Activated T-cell treated with anti-CD3 and anti-CD28 coated beads for 48 hours (primary cell): ENCODE results near the gene ARMH1.
A peak's percentile ranks its signal among the peaks of the same experiment; 100 is the strongest.

Source experiments
- DNase-seq: peaks from one replicate; pipeline ENCODE4 v3.0.0-alpha.2; 2020; ENCODE audit warnings: low read depth

ARMH1 gene

DNA sequence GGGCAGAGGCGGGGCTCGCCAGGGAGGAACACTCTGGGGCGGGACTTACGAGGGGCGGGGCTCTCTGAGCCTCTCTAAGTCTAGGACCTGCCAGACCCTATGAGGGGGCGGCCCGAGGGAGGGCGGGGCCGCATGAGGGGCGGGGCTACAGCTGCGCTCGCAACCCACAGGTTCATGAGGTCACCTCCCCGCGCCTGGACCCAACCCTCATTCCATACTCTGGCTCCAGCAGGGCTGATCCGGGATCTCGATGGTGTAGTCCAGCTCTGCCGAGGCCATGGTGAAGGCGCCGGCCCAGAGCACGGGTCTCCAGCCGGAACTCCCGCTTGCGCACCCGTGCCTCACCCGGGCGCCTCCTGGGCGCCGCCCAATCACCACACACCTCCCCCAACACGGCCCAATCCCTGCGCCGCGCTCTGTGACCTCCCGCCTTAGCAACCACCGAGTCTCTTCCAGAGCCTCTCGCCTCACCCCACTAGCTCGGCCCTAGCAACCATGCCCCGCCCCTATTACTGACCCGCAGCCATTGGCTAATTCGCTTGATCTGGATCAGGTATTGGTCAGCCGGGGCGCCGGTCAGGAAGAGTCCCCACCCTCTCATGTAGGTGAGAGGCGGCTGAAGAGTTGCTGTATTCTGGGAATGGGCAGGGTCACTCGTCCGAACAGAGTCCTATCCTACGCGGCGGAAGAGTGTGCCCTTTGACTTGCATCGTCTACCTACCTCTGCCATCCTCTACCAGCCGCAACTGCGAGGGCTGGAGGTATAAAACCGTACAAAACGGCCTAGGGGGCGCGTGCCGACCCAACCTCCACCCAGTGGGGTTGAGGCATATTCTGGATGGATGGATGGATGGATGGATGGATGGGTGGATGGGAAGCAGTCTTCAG is at the start of gene ARMH1, which contains the start of gene TMEM53:
Gene ARMH1, plus strand, starts transcription at position 602 of the 888 bp plus-strand sequence. CDS start 14,984 bp downstream, outside the sequence.
Gene TMEM53, minus strand, starts transcription at position 369 of the 888 bp plus-strand sequence. Its CDS starts 90 bp downstream, at position 279.
- peak; percentile 94 for DNase-seq

DNA sequence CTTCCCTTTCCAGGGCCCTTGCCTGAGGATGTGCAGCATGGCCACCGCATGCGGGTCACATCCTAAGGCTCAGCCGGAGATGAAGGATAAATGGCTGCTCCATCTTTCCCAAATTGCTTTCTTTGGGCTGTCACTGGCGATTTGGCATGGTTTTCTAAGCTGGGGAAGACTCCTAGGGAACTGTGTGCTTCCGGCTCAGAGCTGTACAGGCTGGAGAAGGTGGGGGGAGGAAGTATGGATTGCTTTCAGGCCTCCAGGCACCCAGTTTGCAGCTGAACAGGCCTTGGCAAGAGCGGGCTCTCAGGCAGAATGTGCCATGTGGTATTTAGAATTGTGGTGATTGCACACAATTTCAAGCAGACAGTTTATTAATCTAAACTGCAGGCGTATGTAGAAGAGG is 49.2 kb upstream of the ARMH1 start:
- no peak for DNase-seq

DNA sequence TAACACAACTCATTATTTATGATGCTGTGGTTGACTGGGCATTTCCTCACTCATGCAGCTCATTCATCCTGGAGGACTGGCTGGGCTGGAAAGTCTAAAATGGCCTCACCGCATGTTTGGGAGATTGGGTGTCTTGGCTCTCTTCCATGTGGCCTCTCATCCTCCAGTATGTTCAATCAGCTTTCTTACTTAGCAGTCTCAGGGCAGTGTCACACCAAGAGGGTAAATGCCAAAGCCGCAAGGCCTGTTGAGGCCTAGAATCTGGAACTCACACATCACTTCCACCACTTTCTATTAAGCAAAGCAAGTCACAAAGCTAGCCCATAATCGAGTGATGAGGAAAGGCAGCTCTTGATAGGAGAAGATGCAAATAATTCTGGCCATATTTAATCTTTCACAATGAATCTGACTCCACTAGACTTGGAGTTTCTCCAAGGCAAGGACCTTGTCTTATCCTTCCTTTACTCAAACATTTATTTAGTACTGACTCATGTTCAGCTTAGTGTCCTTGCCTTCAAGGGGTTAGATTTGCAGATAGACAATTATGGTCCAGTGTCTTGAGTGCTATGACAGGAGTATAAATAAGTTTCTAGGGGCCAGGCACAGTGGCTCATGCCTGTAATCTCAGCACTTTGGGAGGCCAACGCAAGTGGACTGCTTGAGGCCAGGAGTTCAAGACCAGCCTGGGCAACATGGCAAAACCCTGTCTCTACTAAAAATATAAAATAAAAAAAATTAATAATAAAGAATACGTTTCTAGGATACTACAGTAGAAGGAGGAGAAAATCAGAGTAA is 45.4 kb upstream of the ARMH1 start:
- DNase-seq: no peak

DNA sequence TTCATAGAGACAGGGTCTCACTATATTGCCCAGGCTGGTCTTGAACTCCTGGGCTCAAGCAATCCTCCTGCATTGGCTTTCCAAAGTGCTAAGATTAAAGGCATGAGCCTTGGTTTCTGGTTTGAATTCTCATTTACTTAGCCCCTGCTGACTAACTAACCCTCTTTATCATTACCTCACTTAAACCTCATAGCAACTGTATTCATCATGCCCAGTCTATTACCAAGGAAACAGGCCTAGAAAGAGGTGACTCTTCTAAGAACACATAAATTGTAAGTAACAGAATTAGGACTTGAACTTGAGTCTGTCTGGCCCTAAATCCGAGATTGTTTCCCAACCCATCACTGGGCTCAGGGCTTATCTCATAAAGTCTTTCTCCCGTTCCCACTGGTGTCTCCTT is 44.4 kb upstream of the ARMH1 start:
- DNase-seq: no peak

DNA sequence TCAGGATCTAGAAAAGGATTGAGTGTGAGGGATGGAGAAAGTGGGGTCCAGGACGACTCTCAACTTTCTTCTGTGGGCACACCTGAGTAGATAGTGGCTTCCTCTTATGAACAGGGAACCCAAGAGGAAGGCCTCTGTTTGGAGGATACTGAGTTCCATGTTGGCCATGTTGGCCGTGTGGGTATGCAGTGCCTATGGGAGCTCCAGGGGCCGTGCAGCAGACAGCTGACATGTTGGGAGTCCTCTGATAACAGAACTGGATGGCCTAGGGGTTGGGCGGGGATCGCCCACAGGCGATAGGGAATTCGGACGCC is 43.2 kb upstream of the ARMH1 start:
- no peak for DNase-seq

DNA sequence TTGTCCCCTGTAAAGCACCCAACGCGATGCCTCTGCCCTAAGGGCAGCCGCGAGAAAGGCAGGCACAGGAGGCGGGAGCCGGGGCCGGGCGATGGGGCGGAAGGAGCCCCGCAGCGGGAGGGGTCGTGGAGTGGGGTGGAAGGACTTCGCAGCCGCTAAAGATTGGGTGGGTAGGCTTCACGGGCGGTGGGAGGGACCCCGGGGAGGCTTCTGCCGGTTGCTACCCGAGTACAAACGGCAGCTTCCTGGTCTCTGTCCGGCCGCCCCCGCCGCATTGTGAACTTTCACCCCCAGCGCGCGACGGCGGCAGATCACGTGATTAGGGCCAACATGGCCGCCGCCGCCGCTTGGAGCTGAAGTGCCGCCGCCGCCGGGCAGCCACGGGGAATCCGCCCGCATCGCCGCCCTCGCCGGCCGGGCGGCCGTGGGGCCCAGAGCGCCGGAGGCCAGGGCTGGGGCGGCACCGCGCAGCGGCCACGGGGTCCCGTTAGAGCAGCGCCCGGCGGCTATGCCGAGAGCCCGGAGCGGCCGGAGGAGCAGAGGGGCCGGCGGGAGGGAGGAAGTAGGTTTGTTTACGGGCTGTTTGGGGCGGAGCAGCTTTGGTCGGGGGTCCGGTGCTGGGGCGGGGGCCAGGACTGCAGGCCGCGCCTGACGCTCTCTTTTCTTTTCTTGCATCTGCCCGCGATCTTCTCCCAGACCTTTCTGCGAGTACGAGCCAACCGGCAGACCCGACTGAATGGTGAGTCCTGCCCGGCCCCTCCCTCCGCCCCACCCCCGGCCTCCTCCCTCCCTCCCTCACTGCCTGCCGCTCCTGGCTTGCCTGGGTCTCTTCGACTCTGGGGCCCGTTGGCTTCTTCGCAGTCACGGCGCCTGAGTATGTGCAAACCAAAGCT is 42.6 kb upstream of the ARMH1 start:
- peak; percentile 88 for DNase-seq

DNA sequence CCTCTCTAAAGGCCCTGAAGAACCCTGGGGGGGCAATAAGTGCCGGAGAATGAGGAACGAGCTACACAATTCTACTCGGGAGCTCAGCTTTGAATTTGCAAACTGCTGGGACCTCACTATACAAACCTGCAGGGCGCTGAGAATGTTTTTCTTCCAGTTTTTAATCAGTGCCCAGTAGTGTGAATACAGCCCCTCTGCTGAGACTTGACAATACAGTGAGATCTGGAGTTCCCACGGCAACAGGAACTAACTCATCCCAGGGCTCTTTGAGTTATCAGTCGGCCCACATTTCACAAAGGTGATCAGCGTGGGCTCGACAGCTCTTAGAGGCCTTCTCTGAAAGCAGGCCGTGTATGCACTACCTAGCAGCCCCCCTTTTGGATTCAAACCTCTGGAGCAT is 41.9 kb upstream of the ARMH1 start:
- no peak for DNase-seq

DNA sequence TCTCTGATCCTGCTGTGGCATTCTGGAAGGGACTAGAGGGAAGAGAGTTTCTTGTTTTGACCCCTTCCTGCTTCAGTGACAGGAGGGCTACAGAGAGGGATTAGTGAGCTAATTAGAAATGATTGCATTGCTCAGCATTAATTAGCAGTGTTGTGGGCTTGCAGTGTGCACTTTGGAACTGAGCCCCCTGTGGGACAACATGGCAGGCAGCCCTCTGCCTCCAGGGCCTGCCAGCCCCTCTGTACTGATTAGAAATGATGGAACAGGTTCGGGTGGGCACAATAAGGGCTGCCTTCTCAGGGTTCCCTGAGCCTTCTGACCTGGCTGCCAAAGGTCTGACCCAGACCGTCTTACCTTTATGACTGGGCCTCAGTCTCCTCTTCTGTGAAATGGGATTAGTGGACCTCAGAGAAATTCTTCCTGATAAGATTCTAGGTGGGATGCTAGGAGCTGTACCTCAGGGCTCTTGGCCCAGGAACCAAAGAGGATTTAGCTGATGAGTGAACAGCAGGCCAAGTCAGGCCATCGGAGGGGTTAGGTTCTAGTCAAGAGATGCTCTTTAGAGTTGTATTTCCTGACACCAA is 39.8 kb upstream of the ARMH1 start:
- DNase-seq: no peak

DNA sequence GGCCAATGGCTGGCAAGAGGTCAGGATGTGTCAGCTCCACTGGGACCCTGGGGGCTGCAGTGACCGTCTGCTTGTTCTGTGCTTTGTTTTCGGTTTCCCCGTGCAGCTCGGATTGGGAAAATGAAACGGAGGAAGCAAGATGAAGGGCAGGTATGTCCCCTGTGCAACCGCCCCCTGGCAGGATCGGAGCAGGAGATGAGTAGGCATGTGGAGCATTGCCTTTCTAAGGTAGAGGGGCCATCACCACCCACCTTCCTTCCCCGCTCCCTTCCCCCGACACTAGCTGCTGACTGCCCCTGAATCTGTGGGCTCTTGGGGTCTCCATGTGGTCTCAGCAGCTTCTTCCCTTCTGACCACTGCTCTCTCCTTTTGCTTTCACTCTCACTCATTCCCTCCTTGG is 39.1 kb upstream of the ARMH1 start:
- no peak for DNase-seq

DNA sequence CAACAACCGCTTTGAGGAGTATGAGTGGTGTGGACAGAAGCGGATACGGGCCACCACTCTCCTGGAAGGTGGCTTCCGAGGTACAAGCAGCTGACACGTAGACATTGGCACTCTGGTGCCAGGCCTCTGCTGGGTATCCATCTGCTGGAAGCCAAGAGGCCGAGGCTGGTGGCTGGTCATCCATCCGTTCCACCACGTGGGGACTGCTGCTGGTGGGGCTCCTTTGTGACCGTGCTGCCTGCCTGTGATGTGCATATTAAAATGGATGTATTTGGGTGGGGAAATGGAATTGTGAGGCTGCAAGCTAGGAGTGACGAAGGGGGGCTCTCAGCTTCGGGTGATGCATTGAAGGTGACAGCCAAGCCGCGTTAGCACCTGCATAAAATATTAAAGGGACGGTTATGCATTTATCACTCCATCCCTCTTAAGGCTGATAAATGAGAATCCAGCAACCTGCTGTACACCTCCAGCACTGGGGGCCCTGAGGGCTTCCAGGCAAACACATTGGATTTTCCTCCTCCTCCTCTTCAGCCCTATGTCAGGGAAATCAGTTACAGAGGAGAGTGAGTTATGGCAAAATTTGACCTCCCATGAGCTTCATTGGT is 38.3 kb upstream of the ARMH1 start:
- DNase-seq: no peak

DNA sequence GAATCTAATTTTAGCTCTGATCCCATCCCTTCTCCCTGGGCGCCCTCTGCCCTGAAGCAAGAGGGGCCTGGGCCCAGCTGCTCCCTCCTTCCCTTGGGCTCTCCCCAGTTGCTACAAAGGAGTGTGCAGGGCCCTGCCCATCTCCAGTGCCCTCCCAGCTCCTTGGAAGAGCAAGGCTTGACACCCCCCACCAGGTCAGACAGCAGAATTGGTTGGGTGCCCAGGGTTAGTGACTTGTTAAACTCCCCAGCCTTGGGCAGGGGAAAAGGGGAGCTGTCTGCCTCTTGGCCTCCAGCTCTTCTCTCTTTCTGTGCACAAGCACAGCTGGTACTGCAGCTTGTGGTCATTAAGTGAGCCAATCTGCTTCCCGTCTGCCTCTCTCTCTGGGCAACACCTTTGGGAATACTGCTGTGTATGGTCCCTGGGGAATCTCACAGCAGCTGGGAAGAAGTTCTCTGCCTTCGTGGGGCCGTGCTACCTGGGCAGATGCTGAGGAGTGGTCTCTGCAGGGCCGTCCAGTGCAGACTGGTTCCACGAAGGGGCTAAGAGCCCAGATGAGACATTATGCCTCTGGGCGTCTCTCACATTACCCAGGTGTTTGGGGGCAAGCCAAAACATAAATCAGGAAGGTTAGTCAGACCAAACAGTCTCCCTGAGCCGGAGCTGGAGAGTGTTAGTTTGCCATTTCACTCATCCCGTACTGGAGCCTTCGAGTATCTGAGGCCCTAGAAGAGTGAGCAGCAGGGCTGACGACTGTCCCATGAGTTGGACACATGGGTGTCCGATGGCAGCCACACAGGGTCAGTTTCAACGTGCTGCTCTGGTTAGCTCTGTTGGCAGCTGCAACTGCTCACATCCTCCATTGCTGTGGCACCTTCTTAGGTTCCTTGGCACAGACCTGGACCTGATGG is 37.6 kb upstream of the ARMH1 start:
- DNase-seq: no peak

DNA sequence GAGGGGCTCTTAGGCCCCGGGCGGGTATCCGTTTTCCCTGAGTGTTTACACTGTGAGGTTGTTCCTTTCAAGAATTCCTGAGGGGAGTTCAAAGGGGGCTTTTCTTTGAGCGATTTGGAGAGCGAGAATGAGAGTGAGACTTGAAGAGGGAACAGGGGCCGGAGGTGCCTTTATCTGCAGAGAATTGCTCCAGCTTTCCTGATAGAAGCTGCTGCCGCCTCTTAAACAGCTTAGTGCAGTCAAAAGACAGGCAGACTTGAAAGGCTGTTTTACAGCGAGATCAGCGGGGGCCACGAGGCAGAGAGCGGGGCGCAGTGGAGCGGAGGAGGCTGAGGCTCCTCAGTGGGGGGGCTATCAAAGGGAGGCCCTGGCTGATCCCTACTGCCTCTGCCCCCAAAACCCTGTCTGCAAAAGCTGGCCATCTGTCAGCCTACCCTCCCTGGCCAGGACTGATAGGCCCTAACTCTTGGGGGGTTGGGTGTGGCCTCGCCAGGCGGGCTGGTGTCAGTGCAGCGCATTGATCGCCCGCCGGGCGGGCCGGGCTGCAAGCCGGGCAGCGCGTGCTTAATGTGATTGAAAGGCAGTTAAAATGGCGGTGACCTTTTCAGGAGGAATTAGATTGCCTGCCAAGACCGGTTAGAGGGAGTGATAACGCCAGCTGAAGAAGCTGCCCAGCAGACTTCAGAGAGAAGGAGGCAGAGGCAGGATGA is 36.7 kb upstream of the ARMH1 start:
- DNase-seq: no peak

DNA sequence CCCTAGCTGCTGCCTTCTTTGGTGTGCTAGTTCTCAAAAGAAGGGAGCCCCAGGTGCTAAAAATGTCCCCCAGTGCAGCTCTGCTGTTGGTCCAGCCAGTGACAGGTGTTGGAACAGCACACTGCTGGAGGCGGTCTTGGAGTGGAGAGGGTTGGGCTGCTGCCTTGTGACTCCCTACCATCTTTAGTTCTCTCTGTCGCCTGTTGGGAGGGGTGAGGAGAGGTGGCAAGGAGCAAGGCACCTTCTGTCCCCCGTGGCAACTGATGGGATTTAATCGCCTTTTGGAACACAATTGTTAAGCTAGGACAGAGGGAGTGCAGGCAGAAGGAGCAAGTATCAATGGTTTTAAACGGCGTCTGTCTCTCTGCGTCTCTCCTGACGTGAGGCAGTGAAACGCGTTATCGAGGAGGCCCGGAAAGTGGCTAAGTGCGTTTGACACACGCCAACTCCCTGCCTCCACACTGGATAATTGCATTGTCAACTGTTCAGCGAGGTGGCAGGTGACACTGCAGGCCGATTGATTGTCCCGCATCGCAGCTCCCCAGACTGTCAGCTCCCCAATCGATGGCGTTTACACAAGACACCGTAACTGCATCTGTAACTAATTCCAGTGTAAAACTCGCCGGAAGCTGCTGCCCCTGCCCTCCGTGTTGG is 34.2 kb upstream of the ARMH1 start:
- no peak for DNase-seq

DNA sequence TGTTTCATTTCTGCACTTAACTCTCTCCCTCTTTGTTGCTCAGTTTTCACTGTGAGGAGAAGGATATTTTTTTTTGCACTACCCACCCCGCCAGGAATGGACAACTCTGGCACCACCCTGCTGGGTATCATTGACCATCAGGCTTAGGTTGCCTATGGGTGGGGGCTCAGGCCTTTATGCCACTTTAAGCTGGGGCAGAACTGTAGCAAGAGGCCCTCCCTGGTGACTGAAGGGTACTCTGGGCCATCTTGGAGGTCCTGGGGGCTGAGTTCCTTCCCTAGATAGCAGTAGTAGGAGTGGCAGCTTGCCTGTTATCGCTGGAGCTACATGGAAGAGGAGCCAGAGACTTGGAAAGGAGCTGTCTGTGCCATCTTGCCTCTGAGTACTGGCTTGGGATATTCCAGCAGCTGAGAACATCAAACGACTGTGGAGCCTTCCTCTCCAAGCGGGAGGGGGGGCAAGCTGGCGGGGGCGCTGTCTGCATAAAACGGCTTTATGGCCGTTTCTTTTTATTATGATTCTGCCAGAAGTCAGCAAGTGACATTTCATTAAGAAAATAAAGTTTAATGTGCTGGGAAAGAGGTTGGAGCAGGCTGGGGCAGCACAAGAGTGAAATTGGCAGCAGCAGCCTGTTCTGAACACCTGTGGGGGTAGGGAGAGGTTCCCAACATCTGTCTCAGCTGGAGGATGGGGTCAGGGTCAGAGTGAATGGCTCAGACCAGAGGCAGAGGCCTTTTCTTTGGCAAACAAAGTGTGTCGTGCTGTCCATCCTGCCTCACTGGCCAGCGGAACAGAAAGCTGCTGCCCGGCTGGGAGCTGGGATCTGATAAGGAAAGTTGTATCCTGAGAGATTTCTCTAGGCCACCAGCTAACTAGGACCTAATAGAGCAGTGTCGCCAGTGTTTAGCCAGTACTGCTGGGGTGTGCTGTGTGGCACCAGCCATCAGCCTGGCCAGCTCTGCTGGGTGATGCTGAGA is 33.1 kb upstream of the ARMH1 start:
- no peak for DNase-seq

DNA sequence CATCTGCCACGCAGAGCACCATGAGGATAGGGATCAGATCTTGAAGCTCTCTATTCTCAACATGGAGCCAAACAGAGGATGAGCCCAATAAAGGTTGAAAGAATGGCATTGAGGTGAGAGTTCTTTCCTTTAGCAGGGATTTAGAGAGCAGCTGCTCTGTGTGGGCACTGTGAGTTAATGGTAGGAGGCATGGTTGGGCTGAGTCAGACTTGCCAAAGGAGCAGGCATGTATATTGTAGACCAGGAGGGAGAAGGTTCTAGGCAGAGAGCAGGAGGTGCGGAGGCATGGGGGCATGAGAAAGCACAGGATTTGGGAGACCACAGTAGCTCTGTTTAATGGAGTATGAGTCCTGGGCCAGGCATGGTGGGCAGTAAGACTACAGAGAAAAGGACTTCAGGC is 32.3 kb upstream of the ARMH1 start:
- DNase-seq: no peak

DNA sequence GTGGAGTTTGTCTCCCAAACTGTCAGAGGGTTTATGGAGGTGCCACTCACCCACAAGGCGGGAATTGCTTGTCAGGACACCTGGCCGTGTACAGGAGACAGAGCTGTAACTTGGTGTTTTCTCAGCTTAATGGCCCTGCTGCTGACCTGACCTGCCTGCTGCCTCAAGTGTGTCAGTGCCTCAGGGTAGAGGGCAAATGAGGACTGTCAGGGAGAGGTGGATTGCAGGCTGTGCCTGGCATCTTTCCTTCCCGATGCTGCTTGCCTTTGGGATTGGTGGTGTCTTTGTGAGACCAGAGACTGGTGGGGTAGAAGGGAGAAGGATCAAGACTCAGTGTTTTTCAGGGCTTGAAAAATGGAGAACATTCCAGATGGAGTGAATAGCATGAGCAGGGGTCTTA is 31.6 kb upstream of the ARMH1 start:
- no peak for DNase-seq

DNA sequence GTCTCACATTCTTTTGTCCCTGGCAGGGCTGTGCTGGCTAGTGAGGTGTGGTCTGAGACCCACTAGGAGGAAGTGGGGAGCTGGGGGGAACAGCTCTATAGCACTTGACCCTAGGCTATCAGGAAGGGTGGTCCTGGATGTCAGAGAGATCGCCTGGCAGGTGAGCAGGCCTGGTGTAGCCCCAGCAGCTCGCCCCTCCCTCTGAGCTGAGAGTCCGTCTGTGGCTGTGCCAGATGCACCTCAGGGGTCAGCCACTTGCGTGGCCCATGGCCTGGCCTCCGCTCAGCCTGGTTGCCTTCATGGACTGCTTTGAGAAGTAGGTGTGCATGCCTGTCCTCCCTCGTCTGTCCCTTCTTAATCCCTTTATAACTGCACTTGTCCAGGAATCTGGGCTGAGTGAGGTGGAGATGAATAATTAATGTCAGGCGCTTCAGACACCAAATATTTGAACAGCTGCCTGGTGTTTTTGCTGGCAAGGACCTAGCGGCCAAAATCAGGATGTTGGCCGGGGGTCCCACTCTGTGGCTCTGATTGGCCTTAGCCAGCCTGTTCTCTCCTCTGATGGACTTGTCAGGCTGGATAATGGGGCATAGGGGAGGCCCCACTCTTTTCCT is 30.7 kb upstream of the ARMH1 start:
- DNase-seq: no peak

DNA sequence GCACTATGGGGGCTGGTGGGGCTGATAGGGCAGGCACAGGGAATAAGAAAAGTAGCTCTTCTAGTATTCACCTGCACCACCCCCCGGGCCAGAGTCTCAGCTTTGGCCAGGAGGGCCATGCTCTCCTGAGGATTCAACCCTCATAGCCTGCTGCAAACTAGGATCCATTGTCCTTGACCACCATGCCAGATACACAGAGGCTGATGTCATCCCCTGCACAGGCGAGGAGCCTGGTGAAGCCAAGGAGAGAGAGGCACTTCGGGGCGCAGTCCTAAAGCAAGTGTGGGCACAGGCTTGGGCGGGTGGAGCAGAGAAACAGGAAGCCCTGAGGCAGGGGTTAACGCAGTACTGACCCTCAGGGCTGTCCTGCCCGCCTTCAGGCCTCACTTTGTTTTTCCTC is 29.7 kb upstream of the ARMH1 start:
- no peak for DNase-seq
